HepG2 (cell line): ENCODE results near the gene ABHD17A. TPM values are rescaled to one million over a fixed set of nuclear protein-coding genes. Genes with fewer than 3 reads are reported as not detected.
A peak's percentile ranks its signal among the peaks of the same experiment; 100 is the strongest.

Source experiments
- ATAD3A ChIP-seq: sonication (generic); formaldehyde crosslinking; IDR thresholded peaks from 2 replicates; pipeline ENCODE4 v1.4.0; 2020; ENCODE audit warnings: missing genetic modification reagents
- ETV6 ChIP-seq: sonication (generic); formaldehyde crosslinking; conservative IDR thresholded peaks from 2 replicates; pipeline ENCODE4 v1.4.0; 2020; ENCODE audit warnings: missing genetic modification reagents
- HMGXB3 ChIP-seq: sonication (generic); formaldehyde crosslinking; IDR thresholded peaks from 2 replicates; pipeline ENCODE4 v1.4.0; 2020; ENCODE audit warnings: missing genetic modification reagents, borderline replicate concordance
- KDM1A ChIP-seq: IDR thresholded peaks from 2 replicates; pipeline ENCODE4 v1.6.1; 2016; ENCODE audit warnings: missing compliant biosample characterization
- MIER2 ChIP-seq: IDR thresholded peaks from 2 replicates; pipeline ENCODE4 v1.6.1; 2016; ENCODE audit warnings: missing biosample characterization, missing genetic modification reagents
- NRL ChIP-seq: sonication (generic); formaldehyde crosslinking; IDR thresholded peaks from 2 replicates; pipeline ENCODE4 v1.5.0; 2020; ENCODE audit warnings: missing genetic modification reagents, mild to moderate bottlenecking, moderate library complexity, borderline replicate concordance
- SIN3B ChIP-seq: fragments of 150-350 bp; IDR thresholded peaks from 2 replicates; pipeline ENCODE4 v1.6.1; 2014; ENCODE audit warnings: low read length
- ZBTB25 ChIP-seq: IDR thresholded peaks from 2 replicates; pipeline ENCODE4 v1.6.1; 2018; ENCODE audit warnings: missing genetic modification reagents
- ZBTB8A ChIP-seq: sonication (generic); formaldehyde crosslinking; IDR thresholded peaks from 2 replicates; pipeline ENCODE4 v1.4.0; 2020; ENCODE audit warnings: mild to moderate bottlenecking, low read depth, missing genetic modification reagents, borderline replicate concordance
- ZFP36L2 ChIP-seq: sonication (generic); formaldehyde crosslinking; IDR thresholded peaks from 2 replicates; pipeline ENCODE4 v1.4.0; 2020; ENCODE audit warnings: missing genetic modification reagents
- ZKSCAN5 ChIP-seq: sonication (generic); formaldehyde crosslinking; IDR thresholded peaks from 2 replicates; pipeline ENCODE4 v1.5.1; 2020; ENCODE audit warnings: mild to moderate bottlenecking, missing genetic modification reagents
- ZNF230 ChIP-seq: sonication (generic); formaldehyde crosslinking; IDR thresholded peaks from 2 replicates; pipeline ENCODE4 v1.4.0; 2020; ENCODE audit warnings: mild to moderate bottlenecking, missing genetic modification reagents
- ZNF276 ChIP-seq: sonication (generic); formaldehyde crosslinking; IDR thresholded peaks from 2 replicates; pipeline ENCODE4 v1.4.0; 2020; ENCODE audit warnings: mild to moderate bottlenecking, low read depth, missing genetic modification reagents
- ZNF280D ChIP-seq: sonication (generic); formaldehyde crosslinking; IDR thresholded peaks from 2 replicates; pipeline ENCODE4 v1.5.1; 2020; ENCODE audit warnings: mild to moderate bottlenecking, missing genetic modification reagents
- ZNF687 ChIP-seq: sonication (generic); formaldehyde crosslinking; IDR thresholded peaks from 2 replicates; pipeline ENCODE4 v1.5.1; 2020; ENCODE audit warnings: mild to moderate bottlenecking, missing genetic modification reagents, moderate library complexity
- polyA plus RNA-seq, 8 experiments: library from polyadenylated mRNA; depleted of rRNA in 3 of 8; stranded (reverse) in 7 of 8; unstranded in 1 of 8; fragments of >200 nt; fragmentation: Illumina TruSeq in 4 of 8; extraction: Trizol in 4 of 8; gene quantifications; 2 replicates each; pipeline versions ENCODE4 v1.2.1 to v1.2.3, GENCODE V29; 2011 to 2016; ENCODE audit warnings: low read depth in 4 of 8, missing spikeins in 1 of 8, mixed read lengths in 1 of 8; ENCODE audit not compliant: insufficient read depth in 1 of 8
- total RNA-seq, 5 experiments: library from RNA; depleted of rRNA; stranded (reverse); fragments of >200 nt; fragmentation: Illumina TruSeq; extraction: Trizol; gene quantifications; 2 replicates each; pipeline ENCODE4 v1.2.3, GENCODE V29; 2016; ENCODE audit warnings: low read depth in 1 of 5

ABHD17A gene
- total and polyA plus RNA-seq, 2 of the 13 experiments (the other 11 are each of a cell fraction or from before 2014, with no cell fraction given), result 27.7 to 40.8 TPM

GRCh38 chr19:1871140-1871597 is 14.1 kb downstream of the ABHD17A start (continued):
- TF ChIP-seq ZNF276 (CRISPR knock-in tag) (no peak), ZNF280D (CRISPR knock-in tag) (peak; percentile 72; the same call in 1 of the 2 replicates), KDM1A (CRISPR knock-in tag) (peak; percentile 39; the same call in 1 of the 2 replicates), ZBTB25 (CRISPR knock-in tag) (peak; percentile 99), ZBTB8A (CRISPR knock-in tag) (no peak), HMGXB3 (no peak), NRL (CRISPR knock-in tag) (no peak; the same call in 1 of the 2 replicates), ZKSCAN5 (CRISPR knock-in tag) (no peak), MIER2 (CRISPR knock-in tag) (no peak), ATAD3A (CRISPR knock-in tag) (no peak), ETV6 (CRISPR knock-in tag) (no peak), ZNF230 (CRISPR knock-in tag) (no peak), ZNF687 (peak; percentile 95), ZFP36L2 (CRISPR knock-in tag) (no peak), SIN3B (no peak)
